ENCODE results near the gene SLCO4A1.
"Not testable (repeated sequence)": the region's sequence is repeated elsewhere in the genome, so short reads cannot be mapped to it uniquely, and the experiment has no call there.

The SLCO4A1 gene

DNA sequence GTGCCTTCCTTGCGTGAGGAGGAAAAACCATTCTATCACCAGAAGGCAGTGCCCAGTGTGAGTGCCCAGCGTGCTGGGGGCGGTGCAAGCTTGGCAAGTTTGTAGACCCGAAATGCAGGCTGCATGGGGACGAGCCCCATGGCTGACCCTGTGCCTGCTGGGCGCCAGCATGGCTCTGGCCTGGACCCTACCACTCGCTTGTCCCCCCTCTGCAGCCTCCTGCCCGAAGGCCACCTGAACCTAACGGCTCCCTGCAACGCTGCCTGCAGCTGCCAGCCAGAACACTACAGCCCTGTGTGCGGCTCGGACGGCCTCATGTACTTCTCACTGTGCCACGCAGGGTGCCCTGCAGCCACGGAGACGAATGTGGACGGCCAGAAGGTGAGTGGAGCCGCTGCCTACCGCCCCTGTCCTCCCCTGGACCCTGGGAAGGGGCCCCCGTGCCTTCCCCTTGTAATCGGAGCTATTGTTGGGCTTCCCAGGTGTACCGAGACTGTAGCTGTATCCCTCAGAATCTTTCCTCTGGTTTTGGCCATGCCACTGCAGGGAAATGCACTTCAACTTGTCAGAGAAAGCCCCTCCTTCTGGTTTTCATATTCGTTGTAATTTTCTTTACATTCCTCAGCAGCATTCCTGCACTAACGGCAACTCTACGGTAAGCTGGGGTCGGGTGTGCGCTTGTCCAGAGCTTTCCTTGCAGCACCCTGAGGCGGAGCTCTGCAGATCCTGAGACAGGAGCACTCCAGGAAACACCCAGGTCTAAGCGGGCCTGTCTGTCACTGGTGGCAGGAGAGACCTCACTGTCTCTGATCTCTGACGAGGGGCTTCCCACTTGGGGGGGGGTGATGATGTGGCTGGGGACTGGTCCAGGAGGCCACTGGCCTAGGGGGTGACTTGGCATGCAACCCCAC lies 25.5 kb downstream of the SLCO4A1 start:
- DNase-seq, result no peak

DNA sequence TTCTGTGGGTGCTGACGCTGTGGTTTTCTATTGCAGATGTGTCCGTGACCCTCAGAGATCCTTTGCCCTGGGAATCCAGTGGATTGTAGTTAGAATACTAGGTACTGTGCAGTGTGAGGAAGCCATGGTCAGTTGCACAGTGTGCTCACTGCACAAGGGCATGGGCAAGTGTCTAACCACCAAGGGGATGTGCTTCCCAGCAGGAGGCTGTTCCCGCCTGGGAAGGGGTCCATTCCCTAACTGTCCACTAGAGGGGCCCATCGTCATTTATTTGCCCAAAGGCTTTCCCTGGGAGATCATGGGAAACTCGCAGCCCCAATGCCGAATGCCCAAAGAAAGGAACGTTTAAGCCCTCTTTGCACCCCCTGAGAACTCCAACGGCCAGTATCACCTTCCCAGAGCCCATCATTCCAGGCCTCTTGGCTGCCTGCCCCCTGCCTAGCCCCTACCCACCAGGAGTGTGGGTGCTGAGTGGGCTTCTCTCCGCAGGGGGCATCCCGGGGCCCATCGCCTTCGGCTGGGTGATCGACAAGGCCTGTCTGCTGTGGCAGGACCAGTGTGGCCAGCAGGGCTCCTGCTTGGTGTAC lies 26.2 kb downstream of the SLCO4A1 start:
- peak; percentile 9 to 27 for DNase-seq

DNA sequence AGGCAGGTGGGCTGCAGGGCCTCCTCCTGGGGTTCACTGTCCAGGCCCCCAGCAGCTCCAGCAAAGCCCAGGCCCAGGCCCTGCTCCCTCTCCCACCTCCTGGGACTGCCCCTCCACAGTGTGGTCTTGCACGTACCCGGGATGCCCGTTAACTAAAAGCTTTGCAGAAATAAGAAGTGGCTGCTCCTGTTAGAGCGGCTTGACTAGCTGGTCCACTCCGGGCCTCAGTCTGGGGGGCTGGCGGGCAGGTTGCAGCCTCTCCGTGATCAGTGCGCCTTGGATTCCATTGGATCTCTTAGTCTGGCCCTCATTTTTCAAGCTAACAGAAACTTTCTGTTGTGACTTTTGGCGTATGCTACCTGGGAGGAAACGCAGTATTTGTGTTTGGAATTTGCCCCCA lies 26.9 kb downstream of the SLCO4A1 start:
- no peak for DNase-seq

DNA sequence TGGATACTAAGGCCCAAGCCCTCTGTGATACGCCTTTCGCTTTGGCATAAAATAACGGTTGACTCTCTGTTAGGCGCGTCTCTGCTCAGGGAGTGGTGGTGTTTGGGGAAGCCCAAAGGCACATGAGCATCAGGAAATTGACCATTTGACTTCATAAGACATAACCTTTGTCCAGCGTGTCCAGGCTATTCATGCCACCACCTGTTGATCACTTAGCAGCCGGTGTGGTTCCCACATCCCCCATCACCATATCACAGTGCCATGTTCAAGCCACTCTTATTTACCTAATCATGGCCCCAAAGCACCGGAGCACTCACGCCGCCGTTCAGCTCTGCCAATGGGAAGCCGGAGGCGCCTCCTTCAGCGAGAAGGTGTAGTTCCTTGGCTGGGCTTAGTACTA lies 27.9 kb downstream of the SLCO4A1 start:
- no peak for DNase-seq

DNA sequence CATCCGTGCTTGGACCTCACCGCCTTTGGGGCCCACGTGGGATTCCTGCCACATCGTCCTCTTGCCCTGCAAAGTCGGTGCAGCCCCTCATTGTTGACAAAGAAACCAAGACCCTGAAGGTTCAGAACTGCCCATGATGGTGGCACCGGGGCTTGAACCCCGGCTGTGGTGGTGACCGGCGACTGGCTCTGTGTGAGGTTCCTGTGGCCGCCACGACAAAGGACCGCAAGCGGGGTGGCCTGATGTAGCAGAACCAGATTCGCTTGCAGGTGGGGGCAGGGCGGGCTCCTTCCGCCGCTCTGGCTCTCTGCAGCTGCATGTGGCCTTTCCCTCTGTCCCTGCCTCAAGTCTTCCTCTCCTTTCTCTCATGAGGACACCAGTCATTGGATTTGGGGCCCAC lies 28.7 kb downstream of the SLCO4A1 start:
- DNase-seq, result no peak

DNA sequence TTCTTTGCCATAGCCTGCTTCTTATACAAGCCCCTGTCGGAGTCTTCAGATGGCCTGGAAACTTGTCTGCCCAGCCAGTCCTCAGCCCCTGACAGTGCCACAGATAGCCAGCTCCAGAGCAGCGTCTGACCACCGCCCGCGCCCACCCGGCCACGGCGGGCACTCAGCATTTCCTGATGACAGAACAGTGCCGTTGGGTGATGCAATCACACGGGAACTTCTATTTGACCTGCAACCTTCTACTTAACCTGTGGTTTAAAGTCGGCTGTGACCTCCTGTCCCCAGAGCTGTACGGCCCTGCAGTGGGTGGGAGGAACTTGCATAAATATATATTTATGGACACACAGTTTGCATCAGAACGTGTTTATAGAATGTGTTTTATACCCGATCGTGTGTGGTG lies 29.5 kb downstream of the SLCO4A1 start:
- no peak for DNase-seq

DNA sequence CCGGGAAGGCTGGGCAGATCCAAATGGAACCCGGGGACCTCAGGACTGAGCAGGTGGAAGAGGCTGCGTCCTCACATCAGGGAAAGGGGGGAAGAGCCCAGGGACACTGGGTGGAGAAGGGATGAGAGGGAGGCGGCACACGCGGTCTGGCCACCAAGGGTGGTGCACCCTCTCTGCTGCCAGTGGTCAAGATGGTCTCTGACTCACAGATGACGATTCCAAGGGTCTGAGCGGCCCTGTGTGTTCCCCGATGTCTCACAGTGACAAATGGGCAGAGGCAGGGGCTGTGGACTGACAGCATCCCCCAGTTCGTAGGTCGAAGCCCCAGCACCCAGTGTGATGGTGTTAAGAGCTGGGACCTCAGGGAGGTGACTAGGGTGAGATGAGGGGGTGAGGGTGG lies 32.1 kb downstream of the SLCO4A1 start:
- DNase-seq, result no peak

DNA sequence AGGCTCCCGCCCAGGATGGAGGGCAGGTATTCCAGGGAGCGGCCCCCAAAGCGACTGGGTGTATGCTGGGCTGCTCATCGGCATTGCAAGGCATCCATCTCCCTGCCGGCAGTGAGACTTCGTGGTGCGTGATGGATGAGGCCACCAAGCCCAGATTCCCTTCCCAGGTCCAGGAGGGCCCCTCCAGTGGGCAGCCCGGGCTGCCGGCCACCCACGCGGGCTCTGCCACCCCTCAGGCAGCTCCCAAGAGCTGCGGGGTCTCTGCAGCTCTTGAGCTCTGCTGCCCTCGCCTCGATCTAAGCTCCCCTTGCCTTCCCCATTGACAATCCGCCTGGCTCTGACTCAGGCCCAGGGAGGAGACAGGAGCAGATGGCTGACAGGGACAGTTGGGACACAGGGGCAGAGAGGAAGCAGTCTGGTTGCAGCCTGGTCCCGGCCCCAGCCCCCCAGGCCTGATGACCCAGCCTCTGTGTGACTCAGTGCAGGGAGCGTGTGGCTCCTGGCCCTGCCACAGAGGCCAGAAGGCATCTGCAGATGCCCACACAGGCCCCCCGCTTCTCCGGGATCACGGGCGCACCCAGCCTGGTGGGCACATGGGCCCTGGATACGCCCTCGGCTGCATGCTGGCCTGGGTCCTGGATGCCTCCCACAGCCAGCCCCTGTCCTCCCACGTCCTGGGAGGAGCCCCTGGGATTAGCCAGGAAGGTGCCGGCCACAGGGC lies 33.0 kb downstream of the SLCO4A1 start:
- no peak for DNase-seq

DNA sequence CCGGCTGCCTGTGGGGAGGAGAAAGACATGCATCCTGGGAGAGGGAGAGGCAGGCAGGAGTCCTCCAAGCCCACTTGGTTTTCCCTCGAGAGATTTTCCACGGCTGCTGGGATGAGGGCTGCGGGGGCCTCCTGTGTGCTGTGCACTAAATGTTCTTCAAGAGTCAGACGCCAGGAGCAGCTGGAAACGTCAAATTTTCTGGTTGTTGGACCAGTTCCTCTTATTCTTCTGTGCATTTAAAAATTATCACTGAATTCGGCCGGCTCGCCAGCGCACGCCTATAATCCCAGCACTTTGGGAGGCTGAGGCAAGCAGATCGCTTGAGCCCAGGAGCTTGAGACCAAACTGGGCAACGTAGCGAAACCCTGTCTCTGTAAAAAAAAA lies 33.6 kb downstream of the SLCO4A1 start:
- no peak for DNase-seq

DNA sequence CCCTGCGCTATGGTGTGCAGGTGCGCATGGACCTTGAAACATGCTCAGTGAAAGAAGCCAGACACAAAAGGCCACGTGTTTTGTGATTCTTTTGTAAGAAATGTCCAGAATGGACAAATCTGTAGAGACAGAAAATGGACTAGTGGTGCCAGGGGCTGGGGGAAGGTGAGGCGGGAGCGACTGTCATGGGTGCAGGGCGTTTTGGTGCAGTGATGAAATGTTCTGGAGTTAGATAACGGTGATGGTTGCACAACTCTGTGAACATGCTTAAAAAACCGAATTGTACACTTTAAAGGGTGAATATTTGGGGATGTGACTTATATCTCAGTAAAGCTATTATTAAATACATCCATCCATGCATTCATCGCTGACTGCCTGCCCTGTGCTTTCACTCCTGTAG lies 34.7 kb downstream of the SLCO4A1 start:
- DNase-seq, result no peak

DNA sequence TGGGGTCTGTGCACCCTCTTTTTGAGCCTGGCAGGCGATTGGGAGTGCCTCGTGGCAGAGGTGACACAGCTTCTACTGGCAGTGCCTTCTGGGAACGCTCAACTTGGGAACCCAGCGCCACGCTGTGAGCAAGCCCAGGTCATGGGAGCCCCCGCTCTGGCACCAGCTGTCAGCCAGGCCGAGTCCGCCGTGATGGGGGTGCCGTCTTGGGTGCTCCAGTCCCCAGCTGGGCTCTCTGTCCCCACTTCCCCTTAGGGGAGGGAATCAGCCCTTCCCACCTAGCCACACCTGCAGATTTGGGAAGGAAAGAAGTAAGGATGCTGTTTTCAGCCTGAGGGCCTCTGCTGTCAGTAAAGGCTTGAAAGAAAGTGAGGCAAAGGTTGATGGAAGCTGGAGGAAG lies 35.4 kb downstream of the SLCO4A1 start:
- no peak for DNase-seq

DNA sequence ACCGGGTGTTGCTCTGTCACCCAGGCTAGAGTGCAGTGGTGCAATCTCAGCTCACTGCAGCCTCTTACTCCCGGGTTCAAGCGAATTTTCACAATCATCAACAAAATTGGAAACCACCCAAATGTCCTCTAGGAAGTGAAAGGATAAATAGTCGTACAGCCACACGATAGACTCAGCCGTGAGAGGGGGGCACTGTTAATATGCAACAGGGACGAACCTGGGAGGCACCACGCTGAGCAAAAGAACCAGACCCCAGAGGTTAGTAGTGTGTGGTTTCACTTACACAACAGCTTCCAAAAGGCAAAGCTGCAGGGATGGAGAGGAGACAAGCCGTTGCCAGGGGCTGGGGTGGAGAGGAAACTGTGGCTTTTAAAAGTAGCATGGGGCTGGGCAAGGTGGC lies 36.2 kb downstream of the SLCO4A1 start:
- no peak for DNase-seq

DNA sequence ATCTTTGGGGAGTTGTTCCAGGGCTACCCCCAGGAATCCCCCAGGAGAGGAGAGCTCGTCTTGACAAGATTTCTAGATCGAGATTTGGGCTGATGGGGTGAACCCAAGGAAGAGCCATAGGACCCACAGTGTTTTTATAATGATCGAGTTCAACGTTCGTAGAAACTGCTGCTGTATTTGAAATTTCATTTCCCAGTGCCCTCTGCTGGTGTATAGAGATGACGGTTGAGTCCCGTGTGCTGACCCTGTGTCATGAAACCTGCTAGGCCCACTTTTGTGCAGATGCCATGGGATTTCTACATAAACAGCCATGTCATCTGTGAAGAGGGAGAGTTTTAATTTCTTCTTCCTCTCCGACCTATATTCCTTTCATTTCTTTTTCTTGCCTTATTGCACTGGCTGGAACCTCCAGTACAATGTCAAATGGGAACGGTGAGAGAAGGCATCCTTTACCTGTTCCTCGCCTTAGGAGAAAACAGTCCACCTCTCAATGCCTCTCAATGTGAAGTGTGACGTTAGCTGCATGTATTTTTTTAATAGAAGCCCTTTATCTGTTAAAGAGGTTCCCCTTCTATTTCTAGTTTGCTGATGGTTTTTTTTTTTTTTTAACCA lies 37.8 kb downstream of the SLCO4A1 start:
- DNase-seq, result no peak

DNA sequence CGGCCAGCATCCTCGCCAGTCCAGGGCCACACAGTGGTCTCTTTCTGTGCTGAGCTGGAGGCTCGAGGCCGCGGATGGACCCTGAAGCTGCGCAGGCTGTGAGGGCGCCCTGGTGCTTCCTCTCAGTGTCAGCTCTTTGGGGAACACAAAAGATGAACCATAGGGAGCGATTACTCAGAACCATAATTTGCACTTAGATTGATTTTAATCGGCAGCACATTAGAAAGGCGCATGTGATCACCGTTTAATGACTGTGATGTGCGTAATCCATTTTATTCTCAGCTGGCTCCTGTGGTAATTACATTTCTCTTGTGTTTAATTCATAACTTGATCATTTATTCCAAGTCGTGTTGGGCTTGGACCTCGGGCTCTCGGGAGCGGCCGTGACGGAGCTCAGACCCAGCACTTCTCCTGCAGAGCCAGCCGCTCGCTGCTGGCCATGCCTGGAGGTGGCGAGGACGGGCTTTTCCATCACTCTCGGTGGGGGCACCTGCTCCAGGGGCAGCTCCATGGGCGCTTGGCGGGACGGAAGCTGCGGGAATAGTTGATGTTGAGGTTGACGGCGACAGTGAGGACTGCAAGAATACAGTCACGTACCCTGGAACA lies 40.7 kb downstream of the SLCO4A1 start:
- no peak for DNase-seq

DNA sequence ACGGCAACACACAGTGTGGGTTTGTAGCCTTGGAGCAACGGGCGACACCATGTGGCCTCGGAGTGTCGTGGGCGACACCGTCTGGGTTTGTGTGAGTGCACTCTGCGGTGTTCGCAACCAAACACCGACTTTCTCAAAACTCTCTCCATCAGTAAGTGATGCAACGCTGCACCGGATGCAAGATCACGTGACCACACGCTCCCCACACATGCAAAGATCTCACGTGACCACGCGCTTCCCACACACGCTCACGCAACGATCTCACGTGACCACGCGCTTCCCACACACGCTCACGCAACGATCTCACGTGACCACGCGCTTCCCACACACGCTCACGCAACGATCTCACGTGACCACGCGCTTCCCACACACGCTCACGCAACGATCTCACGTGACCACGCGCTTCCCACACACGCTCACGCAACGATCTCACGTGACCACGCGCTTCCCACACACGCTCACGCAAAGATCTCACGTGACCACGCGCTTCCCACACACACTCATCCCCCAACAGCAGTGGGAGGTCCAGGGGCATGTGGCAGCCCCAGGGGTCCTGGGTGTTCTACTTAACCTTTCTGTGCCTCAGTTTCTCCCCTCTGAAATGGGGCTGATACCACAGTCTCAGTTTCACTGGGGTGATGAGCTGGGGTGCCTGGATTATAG lies 41.5 kb downstream of the SLCO4A1 start:
- DNase-seq, result not testable (repeated sequence)

DNA sequence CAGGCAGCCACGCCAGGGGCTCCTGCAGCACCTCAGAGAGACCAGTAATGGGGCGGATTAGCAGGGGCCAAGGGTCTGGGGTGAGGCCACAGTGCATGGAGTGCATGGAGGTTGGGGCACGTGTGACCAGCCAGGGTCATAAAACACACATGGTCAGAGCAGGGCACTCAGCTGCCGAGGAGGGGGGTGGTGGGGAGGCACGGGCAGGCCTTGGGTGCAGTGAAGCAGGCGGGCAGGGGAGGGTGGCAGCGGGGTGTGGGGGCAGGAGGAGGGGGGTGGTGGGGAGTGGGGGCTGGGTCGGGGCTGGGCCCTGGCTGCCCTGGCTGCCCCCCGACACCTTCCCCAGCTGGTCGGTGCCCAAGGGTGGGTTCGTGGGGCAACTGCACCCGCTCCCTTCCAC lies 42.7 kb downstream of the SLCO4A1 start:
- DNase-seq, result no peak

DNA sequence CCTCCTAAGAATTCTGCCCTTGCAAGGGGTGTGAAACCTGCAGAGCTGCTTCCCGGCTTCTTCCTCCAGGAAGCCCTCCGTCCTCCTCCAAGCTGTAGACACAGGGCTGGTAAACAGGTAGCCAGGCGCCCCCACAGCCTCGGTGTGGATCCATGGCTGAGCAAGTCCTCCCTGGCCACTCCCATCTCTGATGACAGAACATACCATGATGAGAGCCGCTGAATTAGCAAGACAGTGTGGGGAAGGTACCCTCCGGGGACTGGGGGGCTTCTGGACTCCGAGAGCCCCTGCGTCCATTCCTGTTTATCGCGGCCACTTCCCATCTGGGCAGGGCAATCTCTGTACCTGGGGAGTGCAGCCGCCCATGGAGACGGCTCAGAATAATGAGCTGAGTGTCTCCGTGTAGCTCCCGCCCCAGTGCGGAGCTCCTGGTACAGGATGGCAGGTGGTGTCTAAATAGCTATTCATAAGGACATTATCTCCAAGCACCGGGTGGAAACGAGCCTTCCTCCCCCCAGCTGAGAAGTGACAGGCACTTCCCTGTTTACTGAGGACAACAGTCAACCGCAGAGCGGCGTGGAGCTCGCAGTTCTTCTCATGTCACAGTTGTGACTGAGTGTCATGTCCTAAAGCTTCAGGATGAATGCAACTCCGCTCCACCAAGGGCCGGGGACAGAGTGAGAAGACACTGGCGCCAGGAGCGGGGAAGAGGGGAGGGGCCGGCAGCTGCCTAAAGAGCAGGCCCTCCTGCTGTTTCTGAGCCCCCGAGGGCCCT lies 43.7 kb downstream of the SLCO4A1 start:
- DNase-seq, result peak in 1 of 2 experiments; percentile 20

DNA sequence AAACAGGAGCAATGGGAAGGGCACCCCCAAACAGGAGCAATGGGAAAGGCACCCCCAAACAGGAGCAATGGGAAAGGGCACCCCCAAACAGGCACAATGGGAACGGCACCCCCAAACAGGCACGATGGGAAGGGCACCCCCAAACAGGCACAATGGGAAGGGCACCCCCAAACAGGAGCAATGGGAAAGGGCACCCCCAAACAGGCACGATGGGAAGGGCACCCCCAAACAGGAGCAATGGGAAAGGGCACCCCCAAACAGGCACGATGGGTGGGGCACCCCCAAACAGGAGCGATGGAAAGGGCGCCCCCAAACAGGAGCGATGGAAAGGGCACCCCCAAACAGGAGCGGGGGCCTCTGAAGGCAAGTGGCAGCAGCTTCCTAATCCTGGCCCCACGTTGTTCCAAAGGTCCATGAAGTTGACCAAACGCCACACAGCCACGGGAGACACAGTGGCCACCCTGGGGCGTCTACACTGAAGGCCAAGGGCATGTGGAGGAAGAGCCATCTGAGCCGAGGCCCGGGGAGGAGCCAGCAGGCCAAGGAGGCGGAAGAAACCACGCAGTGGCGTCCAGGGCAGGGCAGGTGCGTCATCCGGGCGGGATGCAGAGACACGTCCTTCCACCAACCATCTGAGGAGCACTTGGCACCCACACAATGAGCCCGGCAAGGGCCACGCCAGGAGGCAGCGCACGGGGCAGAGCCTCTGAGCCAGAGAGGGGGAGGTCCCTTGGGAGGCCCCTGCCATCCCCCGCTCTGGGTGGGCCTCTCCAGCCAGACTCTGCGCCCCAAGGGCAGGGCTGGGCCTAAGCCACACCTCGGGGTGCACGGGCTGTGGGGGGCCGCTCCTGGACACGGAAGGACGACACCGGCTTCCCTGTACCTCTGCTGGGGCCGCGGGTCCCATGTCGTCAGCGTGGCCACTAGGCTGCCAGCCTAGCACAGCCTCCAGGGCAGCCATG lies 44.8 kb downstream of the SLCO4A1 start:
- no peak for DNase-seq

DNA sequence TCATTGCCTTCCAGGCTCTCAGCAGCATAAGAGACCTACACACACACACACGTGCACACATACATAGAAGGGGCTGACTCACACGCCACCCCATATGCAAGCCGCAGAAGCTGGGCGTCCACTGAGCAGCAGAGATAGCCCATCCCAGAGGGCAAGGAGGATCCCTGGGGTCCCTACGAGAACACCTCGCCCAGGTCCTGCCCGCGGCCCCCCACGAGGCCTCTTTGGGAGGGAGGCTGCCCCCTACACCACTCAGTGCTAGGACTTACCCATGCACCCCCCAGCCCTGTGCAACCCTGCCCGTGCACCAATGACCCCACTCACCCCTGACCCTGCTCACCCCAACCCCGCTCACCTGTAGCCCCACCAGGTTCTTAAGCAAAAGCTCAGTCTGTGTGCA lies 45.8 kb downstream of the SLCO4A1 start:
- no peak for DNase-seq

DNA sequence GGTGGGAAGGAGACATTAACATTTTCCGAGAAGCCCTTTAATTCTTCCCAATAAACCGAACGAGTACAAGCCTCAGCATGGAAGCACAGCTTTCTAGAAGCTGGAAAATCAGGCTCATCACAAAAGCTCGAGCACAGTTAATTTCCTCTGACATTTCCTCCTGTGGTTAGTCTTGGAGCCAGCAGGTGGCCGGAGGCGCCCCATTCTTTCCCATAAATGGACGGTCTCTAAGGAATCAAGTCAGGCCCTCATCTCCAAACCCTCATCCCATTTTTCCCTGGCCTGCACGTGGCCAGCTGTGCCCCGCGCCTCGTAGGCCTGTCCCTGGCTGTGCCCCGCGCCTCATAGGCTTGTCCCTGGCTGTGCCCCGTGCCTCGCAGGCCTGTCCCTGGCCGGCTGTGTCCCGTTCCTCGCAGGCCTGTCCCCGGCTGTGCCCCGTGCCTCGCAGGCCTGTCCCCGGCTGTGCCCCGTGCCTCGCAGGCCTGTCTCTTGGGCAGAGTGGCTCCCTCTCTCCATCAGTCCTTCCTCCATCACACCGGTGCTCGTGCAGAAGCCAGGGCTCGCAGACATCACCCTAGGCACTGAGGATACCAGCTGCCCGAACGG lies 46.7 kb downstream of the SLCO4A1 start:
- no peak for DNase-seq

Measured in cerebellar nuclear complex (tissue), 1 donor.